Progenitor cell of endocrine pancreas (in vitro differentiated cells): ENCODE results near the gene DUSP16. TPM values are rescaled to one million over a fixed set of nuclear protein-coding genes. Genes with fewer than 3 reads are reported as not detected.
A peak's percentile ranks its signal among the peaks of the same experiment; 100 is the strongest.

Experiments
- DNase-seq: peaks from one replicate; pipeline ENCODE4 v3.0.0; 2021; ENCODE audit warnings: low spot score; ENCODE audit not compliant: unreplicated experiment
- H3K27ac Mint-ChIP-seq: 2 replicates; pipeline ENCODE4 v1.8.0; 2021; ENCODE audit warnings: mild to moderate bottlenecking, moderate library complexity, mixed read lengths
- H3K27me3 Mint-ChIP-seq: 2 replicates; pipeline ENCODE4 v1.8.0; 2021; ENCODE audit warnings: mixed read lengths
- H3K36me3 Mint-ChIP-seq: 2 replicates; pipeline ENCODE4 v1.8.0; 2022; ENCODE audit warnings: mixed read lengths; ENCODE audit not compliant: insufficient read depth
- H3K4me1 Mint-ChIP-seq: 2 replicates; pipeline ENCODE4 v1.8.0; 2021; ENCODE audit warnings: low read depth, mixed read lengths
- H3K4me3 Mint-ChIP-seq: 2 replicates; pipeline ENCODE4 v1.8.0; 2021; ENCODE audit warnings: low read depth, mild to moderate bottlenecking, moderate library complexity, mixed read lengths
- H3K9me3 Mint-ChIP-seq: 2 replicates; pipeline ENCODE4 v1.8.0; 2021; ENCODE audit warnings: low read depth, mixed read lengths
- total RNA-seq: library from RNA; stranded (reverse); gene quantifications from 2 replicates; pipeline ENCODE4 v1.2.1, GENCODE V29; 2021
- TF ChIP-seq, protein P1 (sequence below): fragments of 200-600 bp; sonication (generic); IDR thresholded peaks from one replicate; pipeline ENCODE4 v1.5.0; 2021; ENCODE audit warnings: antibody characterized with exemption, mild to moderate bottlenecking; ENCODE audit not compliant: unreplicated experiment

The DUSP16 gene
- total RNA-seq, 1 donor from 2014 or later, result 67.5 TPM

DNA sequence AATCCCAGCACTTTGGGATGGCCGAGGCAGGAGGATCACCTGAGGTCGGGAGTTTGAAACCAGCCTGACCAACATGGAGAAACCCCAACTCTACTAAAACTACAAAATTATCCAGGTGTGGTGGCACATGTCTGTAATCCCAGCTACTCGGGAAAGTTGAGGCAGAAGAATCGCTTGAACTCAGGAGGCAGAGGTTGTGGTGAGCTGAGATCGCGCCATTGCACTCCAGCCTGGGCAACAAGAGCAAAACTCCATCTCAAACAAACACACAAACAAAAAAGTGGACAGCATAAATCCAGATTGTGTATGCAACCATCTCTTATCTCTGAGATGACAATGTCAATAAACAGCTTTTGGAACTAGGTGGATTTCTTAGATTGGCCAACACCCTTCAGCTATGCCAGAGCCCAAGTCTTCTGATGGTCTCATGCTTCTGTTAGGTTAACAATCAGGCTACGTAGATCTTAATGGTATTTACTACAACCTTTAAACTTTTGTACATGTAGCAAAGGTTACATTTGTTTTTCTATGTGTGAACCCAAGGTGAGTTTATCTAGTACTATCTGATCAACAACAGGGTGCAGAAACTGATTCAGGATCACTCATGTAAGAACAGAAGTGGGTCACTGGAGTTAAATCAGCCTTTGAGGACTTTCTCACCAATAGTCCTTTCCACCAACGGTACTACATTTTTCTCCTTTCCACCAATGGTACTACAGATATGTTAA is 73.7 kb downstream of the DUSP16 start:
- no peak for DNase-seq
- TF ChIP-seq, protein P1, sequence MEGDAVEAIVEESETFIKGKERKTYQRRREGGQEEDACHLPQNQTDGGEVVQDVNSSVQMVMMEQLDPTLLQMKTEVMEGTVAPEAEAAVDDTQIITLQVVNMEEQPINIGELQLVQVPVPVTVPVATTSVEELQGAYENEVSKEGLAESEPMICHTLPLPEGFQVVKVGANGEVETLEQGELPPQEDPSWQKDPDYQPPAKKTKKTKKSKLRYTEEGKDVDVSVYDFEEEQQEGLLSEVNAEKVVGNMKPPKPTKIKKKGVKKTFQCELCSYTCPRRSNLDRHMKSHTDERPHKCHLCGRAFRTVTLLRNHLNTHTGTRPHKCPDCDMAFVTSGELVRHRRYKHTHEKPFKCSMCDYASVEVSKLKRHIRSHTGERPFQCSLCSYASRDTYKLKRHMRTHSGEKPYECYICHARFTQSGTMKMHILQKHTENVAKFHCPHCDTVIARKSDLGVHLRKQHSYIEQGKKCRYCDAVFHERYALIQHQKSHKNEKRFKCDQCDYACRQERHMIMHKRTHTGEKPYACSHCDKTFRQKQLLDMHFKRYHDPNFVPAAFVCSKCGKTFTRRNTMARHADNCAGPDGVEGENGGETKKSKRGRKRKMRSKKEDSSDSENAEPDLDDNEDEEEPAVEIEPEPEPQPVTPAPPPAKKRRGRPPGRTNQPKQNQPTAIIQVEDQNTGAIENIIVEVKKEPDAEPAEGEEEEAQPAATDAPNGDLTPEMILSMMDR, result no peak

DNA sequence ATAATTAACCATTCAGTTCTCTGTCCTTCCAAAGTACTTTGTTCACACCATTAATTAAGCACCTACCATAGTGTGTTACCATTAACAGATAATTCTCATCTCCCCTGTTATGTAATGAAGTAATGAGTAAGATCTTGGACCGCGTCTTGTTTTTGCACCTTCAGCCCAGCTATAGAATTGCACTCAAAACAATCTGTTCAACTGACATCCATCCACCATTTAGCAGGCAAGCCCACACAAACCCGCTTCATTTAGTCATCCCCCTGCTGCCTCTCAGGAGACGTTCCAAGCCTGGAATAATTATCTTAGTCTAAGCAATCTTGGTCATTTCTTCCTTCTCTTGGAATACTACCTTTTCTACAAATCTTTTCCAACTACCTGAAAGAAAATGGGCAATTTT is 74.4 kb downstream of the DUSP16 start:
- TF ChIP-seq, protein P1, result no peak

More for the DNA sequence above, 73.7 kb downstream of the DUSP16 start:
- no peak overlapping the region for H3K4me3 Mint-ChIP-seq
- H3K4me1 Mint-ChIP-seq, result no peaks in the 10 kb centered on the region
- no peaks in the 10 kb centered on the region for H3K27me3 Mint-ChIP-seq
- H3K27ac Mint-ChIP-seq, result no peak overlapping the region
- H3K9me3 Mint-ChIP-seq, result no peaks in the 10 kb centered on the region
- H3K36me3 Mint-ChIP-seq, result peaks cover 16% of the 10 kb centered on the region

DNA sequence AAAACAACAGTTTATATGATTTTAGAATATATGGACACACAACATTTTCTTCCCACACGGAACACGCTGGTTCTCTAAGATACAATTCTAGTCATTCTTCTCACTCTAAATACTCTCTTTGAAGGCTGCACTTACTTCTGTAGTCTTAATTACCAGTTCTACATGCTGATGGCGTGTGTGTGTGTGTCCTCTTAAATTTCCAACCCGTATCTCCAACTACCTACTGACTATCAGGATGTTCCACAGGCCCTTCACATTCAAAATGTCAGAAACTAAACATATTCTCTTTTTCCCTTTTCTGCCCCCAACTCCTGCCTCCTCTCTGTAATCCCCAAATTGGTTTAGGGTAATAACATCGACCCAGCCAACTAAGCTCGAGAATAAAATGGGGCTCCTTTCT is 75.2 kb downstream of the DUSP16 start:
- no peak for DNase-seq
- Mint-ChIP-seq H3K4me1 (no peaks in the 10 kb centered on the region), H3K9me3 (no peaks in the 10 kb centered on the region), H3K4me3 (no peak overlapping the region), H3K36me3 (peaks cover 21% of the 10 kb centered on the region), H3K27ac (no peak overlapping the region), H3K27me3 (no peaks in the 10 kb centered on the region)
- TF ChIP-seq, protein P1, result no peak

More for the DNA sequence above, 74.4 kb downstream of the DUSP16 start:
- Mint-ChIP-seq H3K9me3 (no peaks in the 10 kb centered on the region), H3K4me1 (no peaks in the 10 kb centered on the region), H3K4me3 (no peak overlapping the region), H3K27ac (no peak overlapping the region), H3K36me3 (peaks cover 19% of the 10 kb centered on the region), H3K27me3 (no peaks in the 10 kb centered on the region)
- no peak for DNase-seq

DNA sequence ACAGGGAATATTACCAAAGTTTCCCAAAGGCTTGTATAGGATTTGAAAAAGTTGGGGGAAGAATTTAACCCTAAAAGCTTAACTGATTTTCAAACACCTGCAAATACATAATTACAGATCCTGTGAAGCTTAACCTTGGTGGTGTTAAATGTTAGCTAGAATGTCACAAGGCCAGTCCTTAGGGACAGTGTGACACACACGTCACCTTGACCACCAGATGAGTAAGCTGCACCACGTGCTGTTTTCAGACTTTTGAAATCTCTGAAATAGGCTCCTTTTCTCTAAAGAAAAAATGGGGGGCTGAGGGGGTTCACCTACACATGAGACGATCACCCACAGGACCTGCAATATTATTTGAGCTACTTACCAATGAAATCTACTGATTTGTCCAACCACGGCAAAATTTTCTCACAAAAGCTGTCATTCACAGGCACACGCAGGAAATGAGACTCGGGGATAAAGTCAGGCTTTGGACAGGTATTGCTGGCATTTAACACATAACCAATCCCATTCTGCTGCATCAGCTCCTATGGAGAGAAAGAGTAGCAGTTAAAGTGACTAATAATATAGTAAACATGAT is 75.9 kb downstream of the DUSP16 start:
- Mint-ChIP-seq H3K36me3 (peaks cover 21% of the 10 kb centered on the region), H3K4me3 (no peak overlapping the region), H3K27me3 (no peaks in the 10 kb centered on the region), H3K27ac (no peak overlapping the region), H3K4me1 (no peaks in the 10 kb centered on the region), H3K9me3 (no peaks in the 10 kb centered on the region)
- TF ChIP-seq, protein P1, result no peak
- no peak for DNase-seq

DNA sequence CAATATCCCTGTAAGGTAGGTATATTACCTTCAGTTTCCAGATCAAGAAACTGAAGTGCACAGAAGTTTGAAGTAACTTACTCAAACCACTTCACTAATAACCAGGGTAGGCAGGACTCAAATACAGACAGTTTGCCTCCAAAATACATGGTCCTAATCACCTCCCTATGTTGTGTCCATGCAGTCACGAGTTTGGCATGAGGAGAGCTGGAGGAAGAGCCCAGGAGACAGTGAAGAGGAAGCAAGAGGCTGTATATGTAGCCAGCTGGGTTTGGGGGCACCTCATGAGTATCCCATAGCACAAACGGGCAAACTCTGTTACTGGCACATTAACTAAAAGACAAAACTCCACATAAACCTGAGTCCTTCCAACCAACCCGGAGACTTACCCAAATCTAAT is 79.2 kb downstream of the DUSP16 start:
- no peak overlapping the region for H3K4me3 Mint-ChIP-seq
- no peak for DNase-seq
- TF ChIP-seq, protein P1, result no peak
- H3K27me3 Mint-ChIP-seq, result no peaks in the 10 kb centered on the region
- no peaks in the 10 kb centered on the region for H3K9me3 Mint-ChIP-seq
- H3K4me1 Mint-ChIP-seq, result no peaks in the 10 kb centered on the region
- H3K27ac Mint-ChIP-seq, result peak overlapping the region; percentile 6
- H3K36me3 Mint-ChIP-seq, result peaks cover 31% of the 10 kb centered on the region
